ENCODE results near the gene SLC17A1.

SLC17A1 gene
- total RNA-seq = 0 to 0.09 (median 0) reads per million in 18 experiments

GRCh38 chr6:25831532-25832306, at the start of gene SLC17A1:
Gene SLC17A1 (minus strand): TSS chr6:25832052. CDS start chr6:25830557, 1,495 bp downstream.
- no peak for DNase-seq

GRCh38 chr6:25880601-25881000, 48.7 kb upstream of the SLC17A1 start:
- no peak for DNase-seq

- no peak for DNase-seq
Measured at GRCh38 chr6:25878721-25879322, 47.0 kb upstream of the SLC17A1 start.

- peak; percentile 3 to 22 for DNase-seq
Measured at GRCh38 chr6:25875926-25876602, 44.2 kb upstream of the SLC17A1 start.

- DNase-seq = no peak
Measured at GRCh38 chr6:25875563-25875905, 43.7 kb upstream of the SLC17A1 start.

- peak; percentile 53 to 60 for DNase-seq
Measured at GRCh38 chr6:25874822-25875562, 43.1 kb upstream of the SLC17A1 start.

GRCh38 chr6:25874118-25874517, 42.3 kb upstream of the SLC17A1 start, which contains the start of gene SLC17A3:
Gene SLC17A3 (minus strand): TSS chr6:25874243. CDS start chr6:25868387, 5,856 bp downstream.
- DNase-seq = no peak

- DNase-seq = no peak
Measured at GRCh38 chr6:25872814-25873213, 41.0 kb upstream of the SLC17A1 start.

- DNase-seq = no peak
Measured at GRCh38 chr6:25869840-25870239, 38.0 kb upstream of the SLC17A1 start.

GRCh38 chr6:25868436-25869183, 36.8 kb upstream of the SLC17A1 start:
- no peak for DNase-seq

GRCh38 chr6:25866011-25866410, 34.2 kb upstream of the SLC17A1 start:
- DNase-seq = no peak

GRCh38 chr6:25863360-25863759, 31.5 kb upstream of the SLC17A1 start:
- DNase-seq = no peak

- DNase-seq = no peak
Measured at GRCh38 chr6:25862199-25862598, 30.3 kb upstream of the SLC17A1 start.

GRCh38 chr6:25852756-25853155, 20.9 kb upstream of the SLC17A1 start:
- DNase-seq = no peak

- DNase-seq = no peak
Measured at GRCh38 chr6:25851961-25852360, 20.1 kb upstream of the SLC17A1 start.

- no peak for DNase-seq
Measured at GRCh38 chr6:25844518-25844917, 12.7 kb upstream of the SLC17A1 start.

GRCh38 chr6:25842526-25842925, 10.7 kb upstream of the SLC17A1 start:
- DNase-seq = no peak

- DNase-seq = no peak
Measured at GRCh38 chr6:25835442-25836283, 3.8 kb upstream of the SLC17A1 start.

GRCh38 chr6:25834950-25835349, 3.1 kb upstream of the SLC17A1 start:
- no peak for DNase-seq

GRCh38 chr6:25833136-25833535, 1.3 kb upstream of the SLC17A1 start:
- DNase-seq = no peak

GRCh38 chr6:25832670-25833069, 818 bp upstream of the SLC17A1 start:
- DNase-seq = no peak

Data from inflammatory macrophage (primary cell).